OCI-LY1 (cell line): ENCODE data around the gene MAP2K7.

Experiments used
- EZH2 ChIP-seq: fragments of 200-600 bp; sonication (generic), shearing (Covaris generic); IDR thresholded peaks from 2 replicates; pipeline ENCODE4 v1.8.0; 2017; ENCODE audit warnings: borderline replicate concordance, mixed run types, mild to moderate bottlenecking, antibody characterized with exemption, low read length, moderate library complexity, mixed read lengths
- TF ChIP-seq, protein P1 (sequence below): fragments of 200-600 bp; sonication (generic), shearing (Covaris generic); IDR thresholded peaks from 2 replicates; pipeline ENCODE4 v1.5.1; 2017; ENCODE audit warnings: mild to moderate bottlenecking, antibody characterized with exemption, low read length, moderate library complexity, mixed read lengths

DNA sequence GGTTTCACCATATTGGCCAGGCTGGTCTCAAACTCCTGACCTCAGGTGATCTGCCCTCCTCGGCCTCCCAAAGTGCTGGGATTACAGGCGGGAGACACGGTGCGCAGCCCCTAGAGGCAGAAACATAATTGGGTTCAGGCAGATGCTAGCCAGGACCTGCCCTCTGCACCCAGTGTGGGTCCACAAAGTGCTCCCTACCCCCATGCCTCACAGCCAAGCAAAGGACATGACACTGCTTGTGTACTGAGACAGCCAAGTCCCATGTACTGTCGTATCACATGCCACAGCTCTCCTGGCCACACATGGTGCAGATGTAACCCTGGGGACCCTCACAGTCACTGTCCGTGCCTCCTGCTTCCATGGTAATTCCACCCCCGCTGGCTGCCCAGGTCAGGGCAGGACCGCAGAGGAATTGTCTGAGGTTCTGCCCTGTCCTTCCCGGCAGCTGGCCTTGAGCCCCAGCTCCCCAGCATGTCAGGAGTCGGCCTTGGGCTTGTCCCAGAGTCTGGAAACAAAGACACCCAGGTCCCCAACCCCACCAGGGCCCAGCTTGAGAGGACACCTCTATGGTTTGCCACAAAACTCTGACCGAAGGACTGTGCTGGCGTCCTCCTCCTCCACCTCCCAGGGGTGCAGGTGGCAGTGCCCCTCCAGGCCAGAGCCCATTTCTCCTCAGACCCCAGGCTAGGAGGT lies 37.1 kb upstream of the MAP2K7 start:
- TF ChIP-seq, protein P1, sequence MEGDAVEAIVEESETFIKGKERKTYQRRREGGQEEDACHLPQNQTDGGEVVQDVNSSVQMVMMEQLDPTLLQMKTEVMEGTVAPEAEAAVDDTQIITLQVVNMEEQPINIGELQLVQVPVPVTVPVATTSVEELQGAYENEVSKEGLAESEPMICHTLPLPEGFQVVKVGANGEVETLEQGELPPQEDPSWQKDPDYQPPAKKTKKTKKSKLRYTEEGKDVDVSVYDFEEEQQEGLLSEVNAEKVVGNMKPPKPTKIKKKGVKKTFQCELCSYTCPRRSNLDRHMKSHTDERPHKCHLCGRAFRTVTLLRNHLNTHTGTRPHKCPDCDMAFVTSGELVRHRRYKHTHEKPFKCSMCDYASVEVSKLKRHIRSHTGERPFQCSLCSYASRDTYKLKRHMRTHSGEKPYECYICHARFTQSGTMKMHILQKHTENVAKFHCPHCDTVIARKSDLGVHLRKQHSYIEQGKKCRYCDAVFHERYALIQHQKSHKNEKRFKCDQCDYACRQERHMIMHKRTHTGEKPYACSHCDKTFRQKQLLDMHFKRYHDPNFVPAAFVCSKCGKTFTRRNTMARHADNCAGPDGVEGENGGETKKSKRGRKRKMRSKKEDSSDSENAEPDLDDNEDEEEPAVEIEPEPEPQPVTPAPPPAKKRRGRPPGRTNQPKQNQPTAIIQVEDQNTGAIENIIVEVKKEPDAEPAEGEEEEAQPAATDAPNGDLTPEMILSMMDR = no peak
- TF ChIP-seq EZH2 = no peak
